Superior temporal gyrus (tissue), 1 donor: Measurements from ENCODE around the gene CLEC20A.
A peak's percentile ranks its signal among the peaks of the same experiment; 100 is the strongest.

ENCODE experiments used
- DNase-seq: peaks from one replicate; pipeline ENCODE4 v3.0.0-alpha.2; 2016; ENCODE audit errors: extremely low spot score

CLEC20A gene

DNA sequence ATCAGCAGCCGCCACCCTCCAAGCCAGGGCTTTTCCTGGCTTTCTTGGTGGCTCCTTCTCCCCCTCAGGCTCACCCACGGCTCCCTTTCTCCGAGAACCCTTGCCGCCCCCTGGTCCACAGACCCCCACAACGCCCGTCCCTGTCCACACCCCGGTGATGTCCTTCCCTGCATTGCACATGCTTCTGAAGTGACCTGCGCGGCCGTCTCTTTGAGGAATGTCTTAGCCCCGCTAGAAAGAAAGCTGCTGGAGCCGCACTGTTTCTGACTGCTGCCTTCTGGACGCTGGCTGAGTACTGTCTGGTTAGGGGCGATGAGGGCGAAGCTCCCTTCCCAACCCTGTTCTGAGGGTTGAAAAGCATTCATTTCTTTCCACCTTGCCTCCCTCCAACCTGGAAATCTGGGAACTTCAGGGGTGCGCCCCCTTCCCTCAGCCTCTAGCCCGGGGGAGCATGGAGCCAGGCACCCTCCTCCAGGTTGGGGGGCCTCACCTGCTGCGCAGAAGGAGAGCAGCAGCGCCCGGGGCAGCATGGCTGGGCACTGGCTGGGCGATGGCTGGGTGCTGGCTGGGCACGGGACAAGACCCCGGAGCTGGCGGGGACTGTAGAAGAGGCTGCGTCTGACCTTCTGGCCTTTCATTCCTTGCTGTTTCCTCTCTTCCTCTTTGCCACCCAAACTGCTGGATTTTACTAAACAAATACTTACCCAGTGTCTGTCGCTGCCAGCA lies at the start of gene CLEC20A:
TSS of gene CLEC20A (minus strand) at position 555 of the 726 bp plus-strand sequence. CDS start at position 530, 25 bp downstream.
- no peak for DNase-seq

DNA sequence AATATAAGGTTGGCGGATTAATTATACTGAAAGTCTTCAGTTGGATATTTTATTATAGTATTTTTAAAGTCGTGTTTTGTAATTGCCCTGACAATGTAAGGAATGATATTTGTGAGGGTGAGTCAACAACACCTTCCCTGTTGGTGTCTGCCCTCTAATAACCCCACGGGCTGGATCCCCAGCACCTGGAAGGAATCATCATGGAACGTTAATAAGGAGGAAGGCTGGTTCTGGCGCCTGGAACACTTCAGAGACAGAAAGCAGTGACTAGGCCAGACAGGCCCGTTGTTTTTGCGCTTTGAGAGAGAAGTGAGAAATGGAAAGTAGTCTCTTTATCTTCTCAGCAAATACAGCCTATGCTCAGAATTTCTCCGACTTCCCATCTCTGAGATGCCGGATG lies 47.8 kb upstream of the CLEC20A start:
- no peak for DNase-seq

DNA sequence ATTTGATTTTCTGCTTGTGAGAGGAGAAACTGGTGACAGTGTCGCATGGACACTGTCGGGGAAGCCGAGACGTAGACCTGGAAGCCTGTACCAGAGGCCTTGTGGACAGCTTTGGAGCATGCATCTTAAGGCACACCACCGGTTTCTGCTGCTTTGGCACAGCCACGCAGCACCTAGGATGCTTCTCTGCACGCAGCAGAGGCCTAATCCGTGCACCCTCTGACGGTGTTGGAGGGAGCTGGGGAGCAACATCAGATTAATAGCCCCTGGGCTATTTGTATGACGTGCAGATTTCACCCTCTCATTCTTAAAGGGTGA lies 46.5 kb upstream of the CLEC20A start:
- peak; percentile 52 for DNase-seq

DNA sequence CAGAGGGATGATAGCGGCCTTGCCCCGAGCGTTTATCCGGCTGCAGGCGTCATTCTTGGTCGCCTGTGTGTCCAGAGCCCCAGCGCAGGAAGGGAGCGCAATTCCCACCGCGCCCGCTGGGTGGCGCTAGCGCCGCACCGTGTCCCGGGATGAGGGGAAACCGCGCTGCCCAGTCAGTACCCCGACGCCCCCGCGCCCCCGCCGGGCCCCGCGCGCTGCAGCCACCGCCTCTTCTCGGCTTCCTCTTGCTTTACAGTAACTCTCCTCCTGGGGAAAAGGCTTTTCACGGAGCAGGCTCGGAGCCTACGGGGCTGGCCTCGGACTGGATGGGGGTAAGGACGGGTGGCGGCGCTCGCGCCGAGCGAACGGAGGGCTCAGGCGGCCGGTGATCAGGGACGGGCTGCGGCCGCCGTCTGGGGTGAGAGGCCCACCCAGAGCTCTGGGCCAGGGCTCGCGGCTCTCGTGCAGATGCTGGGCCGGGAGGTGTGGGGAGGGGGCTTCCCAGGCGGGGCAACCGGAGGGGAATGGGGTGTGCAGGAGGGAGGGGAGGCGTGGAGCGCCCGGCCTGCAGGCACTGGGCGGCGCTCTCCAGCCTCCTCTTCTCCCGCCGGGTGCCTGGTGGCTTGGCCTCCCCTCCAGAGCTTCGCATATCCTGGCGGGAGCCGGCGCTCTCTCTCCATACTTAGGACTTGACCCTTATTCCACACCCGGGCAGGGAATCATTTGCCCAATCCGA lies 46.0 kb upstream of the CLEC20A start:
- peak; percentile 87 for DNase-seq

DNA sequence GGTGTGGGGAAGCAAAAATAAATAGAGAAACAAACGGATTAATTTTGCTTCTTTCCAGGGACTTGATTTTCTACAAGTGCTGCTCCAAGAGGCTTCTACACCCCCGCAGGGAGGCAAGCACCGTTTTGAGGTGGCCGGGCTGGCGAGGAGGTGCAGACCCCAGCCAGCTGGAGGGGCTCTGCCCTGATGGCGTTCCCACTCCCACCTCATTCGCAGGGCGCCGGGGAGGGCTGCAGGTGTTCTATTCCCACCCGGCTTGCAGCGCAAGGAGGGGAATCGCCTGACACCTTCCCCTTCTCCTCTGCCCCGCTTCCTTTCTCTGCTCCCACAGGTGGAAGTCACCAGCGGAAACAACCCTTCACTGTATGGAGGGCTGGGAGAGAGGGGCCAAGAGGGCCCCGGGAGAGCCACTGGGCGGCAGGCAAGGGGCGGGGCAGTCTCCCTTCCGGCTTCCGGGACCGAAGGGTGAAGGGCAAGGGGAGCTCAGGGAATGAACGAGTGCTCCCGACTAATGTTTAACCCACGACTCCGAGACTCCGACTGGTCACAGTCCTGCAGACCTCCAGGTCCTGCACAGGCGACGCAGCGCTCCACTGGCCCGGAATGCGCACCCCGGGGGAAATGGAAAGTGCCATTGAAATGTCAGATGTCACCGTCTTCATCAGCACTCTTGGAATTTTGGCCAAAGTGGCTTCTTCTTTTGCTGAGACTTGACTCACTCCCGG lies 45.2 kb upstream of the CLEC20A start:
- peak; percentile 15 for DNase-seq

DNA sequence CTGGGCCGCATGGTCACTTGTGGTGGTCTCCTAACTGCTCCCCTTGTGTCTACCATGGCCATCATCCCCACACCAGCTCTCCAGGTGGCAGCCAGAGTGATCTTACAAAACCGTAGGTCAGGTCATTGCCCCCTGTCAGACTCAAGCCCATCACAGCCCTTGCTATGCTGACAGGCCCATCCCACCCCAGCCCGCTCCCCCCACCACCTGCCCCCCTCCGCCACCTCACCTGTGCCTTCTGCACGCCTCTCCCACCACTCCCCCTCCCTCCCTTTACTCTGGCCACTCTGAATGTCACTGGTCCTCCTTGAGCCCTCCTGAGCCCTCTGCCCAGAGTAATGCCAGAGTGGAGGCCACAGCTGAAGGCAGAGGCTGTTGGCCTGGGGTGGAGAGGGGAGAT lies 44.6 kb upstream of the CLEC20A start:
- no peak for DNase-seq

DNA sequence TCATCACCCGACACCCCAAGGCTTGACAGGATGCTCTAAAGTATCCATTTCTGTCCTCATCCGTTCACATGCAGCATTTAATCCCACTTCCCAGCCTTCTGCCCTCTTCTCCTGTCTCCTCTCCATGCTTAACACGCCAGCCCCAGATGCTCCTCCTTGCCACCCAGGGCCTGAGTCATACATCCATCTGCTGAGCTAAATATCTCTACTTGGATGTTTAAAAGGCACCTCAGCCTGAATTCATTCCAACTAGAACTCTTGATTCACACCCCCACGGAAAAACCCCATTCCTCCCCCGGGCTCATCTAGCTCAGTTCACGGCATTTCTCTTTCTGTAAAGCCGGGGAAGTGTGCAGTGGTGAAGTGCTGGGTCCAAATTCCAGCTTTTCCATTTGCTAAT lies 43.9 kb upstream of the CLEC20A start:
- peak; percentile 66 for DNase-seq

DNA sequence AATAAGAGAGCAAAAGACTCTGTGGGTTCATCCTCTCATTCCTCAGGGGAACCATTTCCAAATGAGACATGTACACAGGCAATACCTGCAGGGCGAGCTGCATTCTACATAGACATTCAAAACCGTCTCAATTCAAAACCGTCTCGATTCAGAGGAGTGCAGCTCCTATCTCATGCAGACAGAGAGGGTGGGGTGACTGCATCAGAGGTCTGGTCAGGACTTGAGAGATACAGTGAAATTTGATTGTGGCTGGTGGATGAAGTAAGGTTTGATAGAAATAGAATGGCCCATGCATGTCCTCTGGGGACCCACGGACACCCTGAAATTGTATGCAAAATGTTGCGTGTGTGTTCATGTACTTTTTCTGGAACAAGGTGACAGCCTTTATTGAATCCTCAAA lies 43.4 kb upstream of the CLEC20A start:
- DNase-seq = no peak

DNA sequence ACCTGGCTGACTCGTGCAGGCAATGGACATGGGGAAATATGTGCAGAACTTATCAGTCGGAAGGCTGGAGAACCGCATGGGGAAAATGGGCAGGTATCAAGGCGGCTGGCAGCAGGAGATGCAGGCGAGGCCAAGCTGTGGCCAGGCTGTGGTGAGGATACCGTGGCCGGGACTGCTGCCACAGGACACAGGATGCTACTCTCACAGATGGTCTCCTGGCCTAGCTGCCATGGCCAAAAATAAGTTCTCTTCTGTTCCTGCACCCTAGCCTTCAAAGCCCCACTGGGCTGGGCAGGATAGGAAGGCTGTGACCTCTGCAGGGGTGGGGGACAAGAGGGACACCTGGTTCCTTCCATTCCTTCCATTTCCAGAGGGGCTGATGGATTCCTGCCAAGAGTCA lies 42.5 kb upstream of the CLEC20A start:
- no peak for DNase-seq

DNA sequence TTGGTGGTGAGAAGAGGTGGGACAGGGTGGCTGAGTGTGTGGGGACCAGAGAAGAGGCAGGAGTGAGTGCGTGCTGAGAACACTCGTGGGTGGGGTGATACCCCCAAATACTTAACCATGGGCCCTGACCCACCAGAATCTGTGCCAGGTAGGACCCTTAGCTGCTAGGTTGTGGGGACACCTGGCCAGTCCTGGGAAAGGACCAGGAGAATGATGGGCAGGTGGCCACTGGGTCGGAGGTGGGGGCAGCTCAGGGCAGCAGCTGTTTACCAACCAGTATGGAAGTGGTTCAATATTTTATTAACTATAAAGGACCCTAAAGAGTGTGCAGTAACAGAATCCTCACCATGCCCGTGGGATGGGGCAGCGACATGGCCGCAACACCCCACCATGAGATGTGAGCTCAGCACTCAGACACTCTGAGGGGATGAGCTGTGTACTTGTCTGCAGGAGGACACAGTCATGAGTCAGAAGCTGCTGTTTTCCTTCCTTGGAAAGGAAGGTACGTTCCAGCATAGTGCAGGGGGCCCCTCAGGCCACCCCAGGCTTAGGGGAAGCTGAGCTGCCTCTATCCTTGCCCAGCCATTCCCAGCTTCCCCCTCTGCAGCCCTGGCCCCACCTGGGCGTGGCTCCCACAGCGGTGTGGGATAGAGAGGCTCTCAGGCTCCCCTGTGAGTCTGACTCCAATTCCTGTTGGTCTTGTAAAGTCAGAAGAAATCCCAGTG lies 41.6 kb upstream of the CLEC20A start:
- no peak for DNase-seq

DNA sequence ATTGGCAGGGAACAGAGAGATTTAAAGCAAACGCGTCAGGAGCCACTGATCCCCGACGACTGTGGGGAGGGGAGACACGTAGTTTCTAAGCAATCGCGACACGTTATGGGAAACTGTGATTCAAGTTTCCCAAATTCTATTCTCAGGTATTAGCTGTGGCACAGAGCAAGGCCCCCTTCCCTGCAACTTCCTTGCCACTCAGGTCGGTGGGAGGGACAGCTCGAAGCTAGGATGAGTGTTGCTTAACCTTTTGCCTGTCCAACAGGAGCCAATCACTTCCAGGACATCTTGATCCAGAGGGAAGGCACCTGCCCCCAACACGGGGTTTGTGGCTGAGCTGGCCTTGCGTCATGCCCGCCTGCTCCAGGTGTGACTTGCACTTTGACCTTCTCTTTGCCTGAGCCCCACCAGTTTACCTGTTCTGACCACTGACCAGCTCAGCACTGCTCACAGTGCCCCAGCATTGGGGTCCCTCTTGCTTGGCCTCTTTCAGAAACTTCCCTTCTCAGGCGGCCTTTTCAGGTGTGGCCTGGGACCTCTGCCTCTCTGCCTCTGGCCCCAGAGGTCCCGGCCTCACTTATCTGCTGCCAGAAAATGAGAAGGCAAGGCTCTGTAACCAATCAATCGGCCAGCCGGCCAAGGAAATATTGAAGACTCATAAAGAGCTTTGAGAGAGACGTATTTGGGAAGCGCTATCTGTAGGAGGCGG lies 40.8 kb upstream of the CLEC20A start:
- DNase-seq = no peak

DNA sequence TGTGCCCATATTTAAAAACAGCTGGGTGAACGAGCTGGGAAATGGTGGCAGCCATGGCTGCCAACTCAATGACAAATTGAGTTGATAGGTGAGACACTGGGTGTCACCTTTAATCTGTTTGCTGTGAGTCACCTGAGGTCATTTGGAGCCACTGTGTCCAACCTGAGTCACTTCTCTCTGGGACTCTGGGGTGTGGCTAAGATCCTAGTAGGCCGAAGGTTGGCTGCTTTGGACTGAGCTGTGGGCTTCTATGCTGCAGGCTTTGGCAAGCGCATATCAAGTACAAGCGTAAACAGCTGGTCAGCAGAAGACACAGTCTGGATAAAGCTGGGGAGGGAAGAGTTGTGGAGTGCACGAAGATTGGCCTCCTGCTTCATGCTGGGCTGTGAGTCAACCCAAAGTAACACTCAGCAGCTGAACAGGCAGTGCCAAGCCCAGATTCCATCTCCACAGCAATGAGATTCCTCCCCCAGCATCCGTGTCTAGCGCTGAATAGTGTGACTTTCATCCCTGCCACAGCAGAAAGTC lies 40.1 kb upstream of the CLEC20A start:
- DNase-seq = peak; percentile 68

DNA sequence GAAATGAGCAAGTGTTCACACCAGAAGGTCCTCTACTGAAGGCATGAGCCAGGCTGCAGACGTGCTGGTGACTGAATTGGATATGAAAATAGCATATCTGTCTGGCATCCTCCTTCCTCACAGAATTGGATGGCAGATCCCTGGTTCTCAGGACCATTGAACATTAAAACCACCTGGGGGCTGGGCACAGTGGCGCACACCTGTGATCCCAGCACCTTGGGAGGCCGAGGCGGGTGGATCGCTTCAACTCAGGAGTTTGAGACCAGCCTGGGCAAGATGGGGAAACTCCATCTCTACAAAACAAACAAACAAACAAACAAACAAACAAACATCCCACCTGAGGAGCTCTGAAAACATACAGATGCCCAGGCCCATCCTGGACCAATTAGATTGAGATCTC lies 39.6 kb upstream of the CLEC20A start:
- no peak for DNase-seq

DNA sequence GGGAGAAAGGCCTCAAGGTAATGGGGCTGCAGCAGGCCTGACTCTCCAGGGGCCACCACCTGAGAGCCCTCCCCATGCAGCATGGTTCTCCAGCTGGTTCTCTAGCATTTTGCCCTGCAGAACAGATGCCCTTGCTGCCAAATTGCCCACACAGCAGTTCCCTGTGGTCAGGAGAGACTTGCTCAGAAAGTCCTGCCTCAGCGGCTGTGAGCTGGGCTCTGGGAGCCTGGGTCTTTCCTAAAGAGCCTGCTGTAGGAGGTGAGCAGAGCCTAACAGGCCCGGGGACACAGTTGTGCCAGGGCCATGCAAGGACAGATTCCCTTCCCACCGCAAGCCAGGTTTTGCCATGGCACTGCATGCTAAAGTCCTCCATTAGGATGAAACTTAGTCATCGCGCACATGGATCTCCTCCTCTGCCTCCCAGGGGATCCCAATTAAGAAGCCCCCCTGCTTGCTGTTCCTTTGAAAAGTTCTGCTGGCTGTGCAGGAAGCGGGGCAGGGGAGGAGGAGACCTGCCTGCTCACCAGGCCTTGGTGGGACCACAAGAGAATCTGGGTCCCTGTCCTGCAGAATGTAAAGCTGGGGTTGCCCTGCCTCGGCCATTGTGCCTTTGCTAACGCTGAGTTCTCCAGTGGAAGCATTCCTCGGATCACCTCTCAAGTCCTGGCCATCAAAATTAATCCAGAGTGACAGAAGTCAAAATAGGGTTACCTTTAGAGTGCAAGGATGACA lies 37.5 kb upstream of the CLEC20A start:
- no peak for DNase-seq

DNA sequence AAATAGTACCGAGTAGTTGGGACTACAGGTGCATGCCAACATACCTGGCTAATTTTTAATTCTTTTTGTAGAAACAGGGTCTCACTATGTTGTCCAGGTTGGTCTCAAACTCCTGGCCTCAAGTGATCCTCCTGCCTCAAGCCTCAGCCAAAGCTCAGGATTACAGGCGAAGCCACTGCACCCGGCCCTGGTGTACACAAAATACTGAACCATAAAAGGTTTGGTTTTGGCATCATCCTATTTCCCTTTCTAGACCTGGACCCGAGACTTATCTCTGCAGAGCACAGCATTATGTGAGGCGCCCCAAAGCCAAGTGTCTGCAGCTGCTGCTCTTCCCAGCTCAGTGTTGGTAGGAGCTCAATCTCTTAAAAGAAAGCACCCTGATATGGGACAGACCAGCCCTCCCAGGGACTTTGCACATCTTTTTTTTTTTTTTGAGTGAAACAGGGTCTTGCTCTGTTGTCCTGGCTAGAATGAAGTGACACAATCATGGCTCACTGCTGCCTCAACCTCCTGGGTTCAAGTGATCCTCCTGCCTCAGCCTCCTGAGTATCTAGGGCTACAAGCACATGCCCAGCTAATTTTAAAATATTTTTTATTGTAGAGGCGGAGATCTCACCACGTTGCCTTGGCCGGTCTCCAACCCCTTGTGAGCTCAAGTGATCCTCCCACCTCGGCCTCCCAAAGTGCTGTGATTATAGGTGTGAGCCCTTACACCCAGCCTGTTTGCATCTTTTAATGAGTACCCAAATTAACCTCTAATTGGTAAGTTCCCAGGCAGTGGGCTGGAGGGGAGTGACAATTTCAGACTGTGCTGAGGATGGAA lies 36.6 kb upstream of the CLEC20A start:
- DNase-seq = no peak

DNA sequence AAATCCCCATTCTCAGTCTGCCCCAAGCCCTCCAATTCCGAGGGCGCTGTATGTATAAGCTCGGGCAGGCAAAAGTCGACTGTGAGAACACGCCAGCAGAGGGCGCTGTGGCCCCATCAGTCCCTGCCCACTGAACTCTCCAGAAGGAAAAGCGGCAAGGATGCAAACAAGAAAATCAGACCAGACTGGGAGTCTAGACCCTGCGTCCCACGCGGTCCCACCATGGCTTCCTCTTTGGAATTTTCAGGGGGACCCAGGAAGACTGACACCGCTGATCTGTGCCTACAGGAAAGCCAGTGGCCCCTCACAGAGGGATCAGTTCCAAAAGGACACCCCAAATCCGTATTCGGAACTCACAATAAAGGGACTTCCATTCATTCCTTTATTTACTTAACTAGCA lies 35.6 kb upstream of the CLEC20A start:
- peak; percentile 91 for DNase-seq

DNA sequence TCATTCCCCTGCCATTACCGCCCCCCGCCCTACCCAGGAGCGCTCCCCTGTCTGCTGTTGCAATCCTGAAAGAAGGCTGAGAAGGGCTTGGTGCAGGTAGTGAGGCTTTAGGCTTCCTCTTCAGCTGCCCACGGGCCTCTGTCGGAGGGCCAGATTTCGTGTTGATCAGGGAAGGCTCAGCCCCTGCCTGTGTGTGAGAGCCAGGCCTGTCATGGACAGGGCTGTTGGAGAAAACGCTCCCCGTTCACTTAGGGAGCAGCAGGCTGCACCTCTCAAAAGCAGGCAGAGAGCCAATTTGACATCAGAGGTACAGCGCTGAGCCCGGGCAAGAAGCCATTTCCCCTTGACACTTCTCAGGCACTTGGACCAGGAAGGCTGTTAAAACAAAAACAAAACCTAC lies 35.1 kb upstream of the CLEC20A start:
- no peak for DNase-seq

DNA sequence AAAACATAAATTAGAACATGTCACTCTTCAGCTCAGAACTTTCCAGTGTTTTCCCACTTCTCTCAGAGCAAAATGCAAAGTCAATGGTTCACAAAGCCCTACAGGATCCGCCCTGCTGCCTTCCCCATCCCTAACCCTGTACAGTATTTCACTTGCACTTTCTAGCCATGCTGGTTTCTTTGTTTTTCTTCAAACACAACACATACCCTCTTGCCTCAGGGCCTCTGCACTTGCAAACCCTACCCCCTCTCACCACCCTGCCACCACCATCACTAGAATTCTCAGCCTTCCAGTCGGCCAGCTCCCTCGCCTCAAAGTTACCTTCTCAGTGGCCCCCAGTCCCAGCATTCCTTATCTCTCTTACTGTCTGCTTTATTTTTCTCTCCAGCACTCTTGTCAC lies 33.7 kb upstream of the CLEC20A start:
- no peak for DNase-seq

DNA sequence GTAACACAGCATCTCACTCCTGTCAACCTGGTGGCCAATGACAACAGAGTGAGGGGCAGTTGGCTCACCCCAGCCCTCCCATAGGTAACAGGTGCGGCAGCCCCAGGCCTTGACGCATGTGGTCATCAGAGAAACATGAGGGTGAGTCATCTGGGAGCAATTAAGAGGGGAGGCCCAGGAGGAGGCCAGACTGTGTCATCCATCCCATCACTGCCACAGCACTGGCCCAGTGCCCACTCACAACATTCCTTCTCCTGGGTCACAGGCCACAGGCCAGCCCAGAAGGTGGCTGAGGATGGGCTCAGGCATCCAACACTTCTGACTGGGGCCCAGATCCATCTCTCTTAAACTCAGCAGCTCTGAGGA lies 33.3 kb upstream of the CLEC20A start:
- DNase-seq = no peak
